SH-SY5Y (cell line): ENCODE results near the gene VPS8.

Source experiments
- GATA2 ChIP-seq: IDR thresholded peaks from 2 replicates; pipeline ENCODE4 v1.6.1; 2011; ENCODE audit warnings: mild to moderate bottlenecking, low read depth, low read length
- GATA3 ChIP-seq: IDR thresholded peaks from 2 replicates; pipeline ENCODE4 v1.6.1; 2011; ENCODE audit warnings: low read depth, mild to moderate bottlenecking, low read length, moderate library complexity

DNA sequence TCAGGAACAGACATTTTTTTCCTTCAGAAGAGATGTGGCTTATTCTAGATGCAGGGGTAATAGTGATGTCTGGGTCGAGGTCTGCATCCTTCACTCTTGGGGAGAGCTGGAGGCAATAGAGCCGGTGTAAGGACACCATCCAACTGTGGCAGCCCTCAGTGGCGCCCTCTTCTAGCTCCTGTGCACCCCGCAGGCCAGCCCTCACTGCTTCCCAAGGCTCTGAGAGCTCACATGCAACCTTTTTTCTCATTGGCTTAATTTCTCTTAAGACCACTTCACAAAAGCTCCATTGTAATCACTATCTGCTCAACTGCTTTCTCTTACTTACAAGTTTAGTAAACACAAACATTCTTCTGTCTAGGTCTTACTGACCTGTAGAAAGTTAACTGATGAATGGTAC, 3.9 kb upstream of the VPS8 start:
- no peak for TF ChIP-seq GATA3
- TF ChIP-seq GATA2: no peak
